Naive thymus-derived CD8-positive, alpha-beta T cell (primary cell): Measurements from ENCODE around the gene SREBF2. TPM values are rescaled to one million over a fixed set of nuclear protein-coding genes. Genes with fewer than 3 reads are reported as not detected.

Experiments
- ATAC-seq, 2 donors: fragments of 150-1000 bp; cut with Tn5 transposase in 1 of 2; sonication (Bioruptor Pico), chemical (Tn5 transposase) in 1 of 2; 1 replicate in 1 of 2; 2 replicates in 1 of 2; pipeline ENCODE4 v1.10.0; 2021; ENCODE audit warnings: mild to moderate bottlenecking in 2 of 2, moderate library complexity in 2 of 2
- POLR2A ChIA-PET: fragments of 350-600 bp; sonication (Branson Sonifier 250); formaldehyde crosslinking; loops from one replicate; lab custom pipeline; 2021; ENCODE audit warnings: antibody characterized with exemption; lab: Charles Lee
- DNase-seq, 10 donors: peaks; one replicate each; pipeline versions ENCODE4 v3.0.0 to v3.0.0-alpha.2; 2020 to 2022
- H3K27ac Mint-ChIP-seq, 10 donors: one replicate each; pipeline ENCODE4 v1.8.0; 2020 to 2022; ENCODE audit warnings: mild to moderate bottlenecking in 10 of 10, mixed read lengths in 10 of 10, moderate library complexity in 4 of 10, inconsistent platforms in 1 of 10
- H3K27me3 Mint-ChIP-seq, 5 donors: one replicate each; pipeline ENCODE4 v1.8.0; 2021 to 2022; ENCODE audit warnings: mixed read lengths in 5 of 5
- H3K36me3 Mint-ChIP-seq, 3 donors: one replicate each; pipeline ENCODE4 v1.8.0; 2020 to 2022; ENCODE audit warnings: mixed read lengths in 3 of 3, mild to moderate bottlenecking in 2 of 3, inconsistent platforms in 1 of 3
- H3K4me1 Mint-ChIP-seq, 4 donors: one replicate each; pipeline ENCODE4 v1.8.0; 2021 to 2022; ENCODE audit warnings: mixed read lengths in 4 of 4
- H3K4me3 Mint-ChIP-seq, 10 donors: one replicate each; pipeline ENCODE4 v1.8.0; 2020 to 2022; ENCODE audit warnings: mild to moderate bottlenecking in 10 of 10, mixed read lengths in 10 of 10, moderate library complexity in 6 of 10, inconsistent platforms in 1 of 10
- H3K9me3 Mint-ChIP-seq, 9 donors: one replicate each; pipeline ENCODE4 v1.8.0; 2020 to 2022; ENCODE audit warnings: mixed read lengths in 9 of 9, mild to moderate bottlenecking in 3 of 9, inconsistent platforms in 1 of 9, moderate library complexity in 1 of 9
- microRNA-seq: library from miRNA; unstranded; fragments of <30 nt; microRNA quantifications from one replicate; pipeline ENCODE4 v1.2.0, GENCODE V29; 2022; ENCODE audit warnings: borderline microRNAs expressed
- polyA plus RNA-seq, 3 donors: library from polyadenylated mRNA; unstranded; fragments of 300-500 nt; fragmentation: Illumina TruSeq; gene quantifications; one replicate each; pipeline ENCODE4 v1.2.3, GENCODE V29; 2021
- total RNA-seq, 8 experiments: library from RNA in 2 of 8; stranded (reverse) in 2 of 8; gene quantifications; one replicate each; pipeline ENCODE4 v1.2.3 and lab custom pipeline; 2021 to 2026

SREBF2 gene
- total and polyA plus RNA-seq, 5 experiments from 2014 or later: 16.3 to 106 (median 21.9) TPM

DNA sequence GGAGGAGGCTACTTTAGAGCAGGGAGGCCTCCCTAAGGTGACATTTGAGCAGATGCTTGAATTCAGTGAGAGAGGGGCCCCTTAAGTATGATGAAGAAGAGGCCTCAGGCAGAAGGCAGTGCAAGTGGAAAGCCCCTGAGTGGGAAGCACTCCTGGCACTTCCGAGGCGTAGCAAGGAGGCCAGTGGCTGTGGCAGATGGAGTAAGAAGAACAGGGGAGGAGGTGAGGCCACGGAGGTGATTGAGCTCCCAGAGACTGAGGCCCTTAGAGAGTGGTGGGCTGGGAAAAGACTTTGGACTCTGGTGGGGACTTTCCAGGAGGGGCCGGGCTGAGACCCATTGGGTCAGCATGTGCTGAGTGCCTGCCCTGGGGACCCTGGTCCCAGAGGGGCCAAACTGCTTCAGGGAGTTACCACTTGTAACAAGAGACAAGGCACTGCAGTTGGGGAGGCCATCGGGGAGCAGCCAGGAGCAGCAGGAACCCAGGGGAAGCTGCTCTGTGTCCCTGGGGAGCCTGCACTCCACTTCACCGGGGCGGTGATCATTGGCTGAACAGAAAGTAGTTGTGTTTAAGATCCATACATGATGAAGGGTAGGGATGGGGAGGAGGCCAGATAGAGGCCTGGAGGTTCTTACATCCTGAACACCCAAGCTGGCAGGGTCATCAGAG, 116.5 kb downstream of the SREBF2 start:
- Mint-ChIP-seq H3K36me3 (no peaks in the 10 kb centered on the region), H3K27ac (no peak overlapping the region), H3K4me3 (no peak overlapping the region), H3K4me1 (peaks cover 0 to 24% (median 13%) of the 10 kb centered on the region in 4 donors), H3K9me3 (no peaks in the 10 kb centered on the region), H3K27me3 (peaks cover 0 to 2% (median 0%) of the 10 kb centered on the region in 5 donors)
- no peak for ATAC-seq
- DNase-seq: no peak
- POLR2A ChIA-PET: no interaction called here

DNA sequence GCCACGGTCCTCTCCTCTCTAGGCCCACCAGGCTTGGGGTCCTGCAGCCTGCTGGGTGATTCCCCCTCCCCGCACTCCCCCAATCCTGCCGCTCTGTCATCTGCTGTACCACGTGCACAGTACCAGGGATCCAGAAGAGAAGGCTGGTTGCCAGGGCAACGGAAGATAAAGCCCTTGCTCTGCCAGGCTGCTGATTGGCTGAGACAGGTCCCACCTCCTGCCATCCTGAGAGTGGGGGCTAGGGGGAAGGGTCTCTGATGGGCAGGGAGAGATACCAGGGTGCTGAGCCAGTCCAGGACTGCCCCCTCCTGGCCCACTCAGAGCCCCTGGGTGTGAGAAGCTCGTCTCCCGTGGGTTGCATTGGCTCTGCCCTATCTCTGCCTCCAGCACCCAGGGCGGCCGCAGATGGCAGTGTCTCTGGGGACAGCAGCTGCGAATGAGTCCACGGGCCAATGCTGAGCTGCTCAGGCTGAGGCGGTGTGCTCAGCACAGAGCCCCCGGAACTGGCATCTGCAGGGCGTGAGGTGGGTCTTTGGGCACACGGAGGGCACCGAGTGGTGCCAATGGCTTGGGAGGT, 119.1 kb downstream of the SREBF2 start, which contains the start of gene SMIM45:
Gene SMIM45 (plus strand): TSS at position 253 of the 577 bp plus-strand sequence.
- DNase-seq (no peak), ATAC-seq (no peak)
- Mint-ChIP-seq H3K27me3 (peaks cover 0 to 3% (median 0%) of the 10 kb centered on the region in 5 donors), H3K4me1 (peaks cover 0 to 11% (median 6%) of the 10 kb centered on the region in 4 donors), H3K36me3 (no peaks in the 10 kb centered on the region), H3K4me3 (no peak within 1 kb of the TSS), H3K27ac (peak within 1 kb of the TSS in 1 of 10 donors; percentile 26), H3K9me3 (no peaks in the 10 kb centered on the region)
- POLR2A ChIA-PET: interaction anchor here (0.6 kb wide), 1 partner anchor 167 kb away, joined by 3 read pairs; no protein-coding TSS in a partner anchor

- Mint-ChIP-seq H3K36me3 (no peaks in the 10 kb centered on the region), H3K4me3 (no peak overlapping the region), H3K27me3 (peaks cover 0 to 3% (median 0%) of the 10 kb centered on the region in 5 donors), H3K9me3 (no peaks in the 10 kb centered on the region), H3K27ac (no peak overlapping the region), H3K4me1 (peaks cover 3 to 8% (median 5%) of the 10 kb centered on the region in 4 donors)
- ATAC-seq: no peak
- DNase-seq: no peak
- POLR2A ChIA-PET: no interaction called here
These were observed 119.8 kb downstream of the SREBF2 start for GRCh38 chr22:41952713-41953112.

Small RNAs within 50 kb of the gene (microRNA-seq; reads per million reads assigned to microRNA genes)
- gene MIR33A: 82.1 reads per million, percentile 62 among the genes with 10 or more reads in this experiment

Other genes starting within 250 kb of the SREBF2 start
- 10 to 100 TPM; 30.9 to 32.3 TPM for gene PMM1, start 243.3 kb upstream of the SREBF2 start, total RNA-seq
- 10 to 100 TPM; 29.9 to 32.8 (median 32.4) TPM for gene PMM1, start 243.3 kb upstream of the SREBF2 start, polyA plus RNA-seq
- 10 to 100 TPM; 25.8 to 29.3 TPM for gene DESI1, start 212.1 kb upstream of the SREBF2 start, total RNA-seq
- gene DESI1, start 212.1 kb upstream of the SREBF2 start, polyA plus RNA-seq: 10 to 100 TPM in 2 of 3 donors, 1 to 10 TPM in 1; 7.5 to 13.9 (median 11.2) TPM
- 100 to 1,000 TPM; 171 to 182 TPM for gene XRCC6, start 211.8 kb upstream of the SREBF2 start, total RNA-seq
- gene XRCC6, start 211.8 kb upstream of the SREBF2 start, polyA plus RNA-seq: 100 to 1,000 TPM; 436 to 513 (median 454) TPM
- gene SNU13, start 144.2 kb upstream of the SREBF2 start, total RNA-seq: 100 to 1,000 TPM; 117 to 127 TPM
- 100 to 1,000 TPM; 226 to 309 (median 285) TPM for gene SNU13, start 144.2 kb upstream of the SREBF2 start, polyA plus RNA-seq
- 10 to 100 TPM; 52.9 to 62.8 TPM for gene MEI1, start 133.6 kb upstream of the SREBF2 start, total RNA-seq
- 100 to 1,000 TPM in 1 of 3 donors, 10 to 100 TPM in 2; 89.5 to 153 (median 98.3) TPM for gene MEI1, start 133.6 kb upstream of the SREBF2 start, polyA plus RNA-seq
- gene CCDC134, start 32.4 kb upstream of the SREBF2 start, total RNA-seq: 10 to 100 TPM; 17.1 to 23.1 TPM
- gene CCDC134, start 32.4 kb upstream of the SREBF2 start, polyA plus RNA-seq: 1 to 10 TPM; 3.5 to 5.6 (median 3.8) TPM
- under 1 TPM in 1 of 2 experiments, not detected in 1; 0.44 TPM for gene SHISA8, start 82.0 kb downstream of the SREBF2 start, total RNA-seq
- not detected for gene SHISA8, start 82.0 kb downstream of the SREBF2 start, polyA plus RNA-seq
- gene TNFRSF13C, start 93.7 kb downstream of the SREBF2 start, total RNA-seq: 10 to 100 TPM; 16.8 to 18.3 TPM
- under 1 TPM; 0.29 to 0.82 (median 0.56) TPM for gene TNFRSF13C, start 93.7 kb downstream of the SREBF2 start, polyA plus RNA-seq
- 1 to 10 TPM; 3.2 to 3.6 TPM for gene CENPM, start 114.0 kb downstream of the SREBF2 start, total RNA-seq
- gene CENPM, start 114.0 kb downstream of the SREBF2 start, polyA plus RNA-seq: 1 to 10 TPM; 2.1 to 7.2 (median 2.3) TPM
- under 1 TPM in 1 of 2 experiments, not detected in 1; 0.18 TPM for gene SEPTIN3, start 136.3 kb downstream of the SREBF2 start, total RNA-seq
- not detected for gene SEPTIN3, start 136.3 kb downstream of the SREBF2 start, polyA plus RNA-seq
- 1 to 10 TPM; 4.5 to 4.6 TPM for gene WBP2NL, start 165.7 kb downstream of the SREBF2 start, total RNA-seq
- gene WBP2NL, start 165.7 kb downstream of the SREBF2 start, polyA plus RNA-seq: 1 to 10 TPM in 1 of 3 donors, under 1 TPM in 2; 0.25 to 1.4 (median 0.57) TPM
- gene NAGA, start 237.7 kb downstream of the SREBF2 start, total RNA-seq: 1 to 10 TPM; 7.8 to 9.1 TPM
- 10 to 100 TPM in 2 of 3 donors, 1 to 10 TPM in 1; 8.2 to 11.2 (median 10.2) TPM for gene NAGA, start 237.7 kb downstream of the SREBF2 start, polyA plus RNA-seq
- gene PHETA2, start 241.1 kb downstream of the SREBF2 start, total RNA-seq: 1 to 10 TPM in 1 of 2 experiments, under 1 TPM in 1; 0.74 to 1.6 TPM
- under 1 TPM; 0.08 to 0.17 (median 0.13) TPM for gene PHETA2, start 241.1 kb downstream of the SREBF2 start, polyA plus RNA-seq
- gene SMDT1, start 246.6 kb downstream of the SREBF2 start, total RNA-seq: 10 to 100 TPM; 86.6 to 99.9 TPM
- gene SMDT1, start 246.6 kb downstream of the SREBF2 start, polyA plus RNA-seq: 100 to 1,000 TPM; 152 to 294 (median 179) TPM